AG04450 (cell line): ENCODE results near the gene SMPD1. TPM values are rescaled to one million over a fixed set of nuclear protein-coding genes. Genes with fewer than 3 reads are reported as not detected.
A peak's percentile ranks its signal among the peaks of the same experiment; 100 is the strongest.

Experiments
- CTCF ChIA-PET: fragments of 300-600, 350-600 bp; formaldehyde crosslinking; extraction: SDS; loops from one replicate; lab custom pipeline; 2022; ENCODE audit warnings: antibody characterized with exemption, inconsistent platforms; lab: Charles Lee
- POLR2A ChIA-PET: fragments of 350-600 bp; formaldehyde crosslinking; extraction: SDS; loops from one replicate; lab custom pipeline; 2021; ENCODE audit warnings: antibody characterized with exemption, inconsistent platforms; lab: Yijun Ruan, JAX
- DNase-seq: peaks from one replicate; pipeline ENCODE4 v3.0.0-alpha.2; 2011; ENCODE audit warnings: low read depth, low spot score
- H3K27ac ChIP-seq: one replicate; pipeline ENCODE4 v1.5.1; 2012; ENCODE audit warnings: low read depth, low read length, control low read depth
- H3K27me3 ChIP-seq: one replicate; pipeline ENCODE4 v1.6.0; 2012; ENCODE audit warnings: low read length; ENCODE audit not compliant: control insufficient read depth, insufficient read depth
- H3K4me3 ChIP-seq: 2 replicates; pipeline ENCODE4 v1.5.1; 2011; ENCODE audit warnings: mild to moderate bottlenecking, low read depth, low read length, control low read depth
- H3K9me3 ChIP-seq: 2 replicates; pipeline ENCODE4 v1.5.1; 2012; ENCODE audit warnings: low read length; ENCODE audit not compliant: control insufficient read depth, insufficient read depth
- CTCF ChIP-seq: IDR thresholded peaks from 2 replicates; pipeline ENCODE4 v1.5.1; 2011; ENCODE audit warnings: low read depth, low read length, control low read depth, inconsistent platforms
- polyA plus RNA-seq: library from polyadenylated mRNA; depleted of rRNA; stranded (reverse); fragments of >200 nt; gene quantifications from 2 replicates; pipeline ENCODE4 v1.2.3, GENCODE V29; 2011

SMPD1 gene
- polyA plus RNA-seq, 1 experiment = 68.0 TPM

DNA sequence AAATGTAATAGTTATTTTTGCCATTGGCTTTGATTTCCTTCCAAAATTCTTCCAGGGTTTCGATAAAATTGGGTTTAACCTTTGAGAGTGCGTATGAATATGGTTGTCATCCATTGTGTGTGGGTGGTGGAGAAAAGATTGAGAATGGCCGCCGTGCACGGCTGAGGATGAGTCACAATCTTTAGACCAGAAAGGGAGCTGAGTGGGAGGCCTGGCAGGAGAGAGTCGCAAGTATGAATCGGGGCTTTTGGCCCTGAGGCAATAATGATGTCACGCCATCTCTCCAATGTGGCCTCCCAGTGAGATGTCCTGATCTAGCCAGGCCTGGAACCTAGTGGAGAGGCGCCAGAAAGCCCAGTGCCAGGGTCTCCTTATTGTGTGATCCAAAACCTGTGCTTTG lies 33.1 kb upstream of the SMPD1 start:
- Histone ChIP-seq H3K27me3 (no peaks in the 10 kb centered on the region), H3K4me3 (no peak overlapping the region), H3K27ac (peak overlapping the region; percentile 65), H3K9me3 (no peaks in the 10 kb centered on the region)
- no peak for TF ChIP-seq CTCF
- CTCF ChIA-PET = interaction anchor here (0.6 to 5.5 kb wide), 6 partner anchors 21 to 349 kb away, joined by 3 to 137 read pairs (median 6); partner anchors contain the start of gene CAVIN3
- DNase-seq = peak; percentile 67
- POLR2A ChIA-PET = interaction anchor here (0.5 to 0.8 kb wide), 2 partner anchors 30 to 37 kb away, joined by 6 to 7 read pairs; partner anchors contain the start of gene CAVIN3

- TF ChIP-seq CTCF = no peak
- ChIA-PET POLR2A (no interaction called here), CTCF (interaction anchor here (0.7 to 6.2 kb wide), 8 partner anchors 17 to 538 kb away, joined by 3 to 153 read pairs (median 6); partner anchors contain the start of gene CAVIN3)
- Histone ChIP-seq H3K27ac (no peak overlapping the region), H3K27me3 (no peaks in the 10 kb centered on the region), H3K9me3 (no peaks in the 10 kb centered on the region), H3K4me3 (no peak overlapping the region)
- DNase-seq = no peak
Observed at GRCh38 chr11:6360183-6360582, 30.1 kb upstream of the SMPD1 start.

GRCh38 chr11:6362185-6362872 lies 27.9 kb upstream of the SMPD1 start:
- H3K4me3 ChIP-seq = no peak overlapping the region
- ChIA-PET POLR2A (interaction anchor here (0.7 to 1.1 kb wide), 2 partner anchors 23 to 370 kb away, joined by 3 read pairs; no protein-coding TSS in a partner anchor), CTCF (interaction anchor here (0.5 to 6.2 kb wide), 96 partner anchors 9 to 677 kb away, joined by 3 to 153 read pairs (median 6); partner anchors contain the start of genes APBB1, ARFIP2, CAVIN3 and CCKBR)
- no peak for TF ChIP-seq CTCF
- no peaks in the 10 kb centered on the region for H3K9me3 ChIP-seq
- no peaks in the 10 kb centered on the region for H3K27me3 ChIP-seq
- H3K27ac ChIP-seq = no peak overlapping the region
- no peak for DNase-seq

DNA sequence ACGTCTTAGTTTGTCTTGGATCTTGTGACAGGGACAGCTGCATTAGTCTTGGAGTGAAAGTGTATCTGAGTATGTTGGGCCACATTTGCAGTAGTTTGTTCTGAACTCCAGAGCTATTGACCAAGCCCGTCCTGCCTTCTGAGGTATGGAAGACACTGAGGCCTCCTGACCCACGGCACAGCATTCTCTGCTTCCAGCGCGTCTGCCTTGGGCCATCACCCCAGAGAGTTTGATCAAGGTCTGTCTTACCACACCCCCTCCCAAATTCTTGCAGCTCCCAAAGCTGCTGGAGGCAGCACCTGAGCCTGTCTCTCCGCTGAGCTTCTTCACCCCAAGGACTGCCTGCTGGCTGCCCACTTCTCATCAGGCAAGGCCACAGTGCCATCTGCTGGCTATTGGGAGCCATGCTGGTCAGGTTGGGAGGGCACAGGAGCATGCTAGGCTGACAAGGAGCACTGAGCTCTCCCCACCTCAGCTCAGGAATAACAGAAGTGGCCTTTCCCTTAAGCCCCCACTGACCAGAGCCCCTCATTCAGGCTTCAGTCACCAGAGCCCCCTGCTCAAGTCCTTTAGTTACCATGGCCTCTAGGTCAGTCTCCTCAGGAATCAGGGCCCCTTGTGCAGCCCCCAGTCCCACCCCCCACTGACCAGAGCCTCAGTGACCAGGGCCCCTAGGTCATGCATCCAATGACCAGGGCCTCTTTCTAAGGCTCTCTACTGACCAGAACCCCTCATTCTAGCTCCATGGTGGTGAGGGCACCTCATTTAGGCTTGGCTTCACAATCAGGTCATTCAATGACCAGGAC lies 27.2 kb upstream of the SMPD1 start:
- peak; percentile 98 for TF ChIP-seq CTCF

More for the DNA sequence above, 27.2 kb upstream of the SMPD1 start:
- Histone ChIP-seq H3K27ac (no peak overlapping the region), H3K9me3 (no peaks in the 10 kb centered on the region), H3K4me3 (no peak overlapping the region), H3K27me3 (no peaks in the 10 kb centered on the region)
- CTCF ChIA-PET = interaction anchor here (0.5 to 6.2 kb wide), 108 partner anchors 10 to 1155 kb away, joined by 3 to 153 read pairs (median 5); partner anchors contain the start of genes APBB1, ARFIP2, CAVIN3 and CCKBR
- POLR2A ChIA-PET = interaction anchor here (0.7 to 1.1 kb wide), 2 partner anchors 23 to 370 kb away, joined by 3 read pairs; no protein-coding TSS in a partner anchor
- peak; percentile 54 for DNase-seq
